Activated T-cell treated with anti-CD3 and anti-CD28 coated beads, Interleukin-2, amount 50 U/mL, for 1 hour (primary cell): ENCODE measurements around the gene ANAPC1.
"Not testable (repeated sequence)": the region's sequence is repeated elsewhere in the genome, so short reads cannot be mapped to it uniquely, and the experiment has no call there.

Source experiments
- DNase-seq: peaks from one replicate; pipeline ENCODE4 v3.0.0-alpha.2; 2020

ANAPC1 gene, protein sequence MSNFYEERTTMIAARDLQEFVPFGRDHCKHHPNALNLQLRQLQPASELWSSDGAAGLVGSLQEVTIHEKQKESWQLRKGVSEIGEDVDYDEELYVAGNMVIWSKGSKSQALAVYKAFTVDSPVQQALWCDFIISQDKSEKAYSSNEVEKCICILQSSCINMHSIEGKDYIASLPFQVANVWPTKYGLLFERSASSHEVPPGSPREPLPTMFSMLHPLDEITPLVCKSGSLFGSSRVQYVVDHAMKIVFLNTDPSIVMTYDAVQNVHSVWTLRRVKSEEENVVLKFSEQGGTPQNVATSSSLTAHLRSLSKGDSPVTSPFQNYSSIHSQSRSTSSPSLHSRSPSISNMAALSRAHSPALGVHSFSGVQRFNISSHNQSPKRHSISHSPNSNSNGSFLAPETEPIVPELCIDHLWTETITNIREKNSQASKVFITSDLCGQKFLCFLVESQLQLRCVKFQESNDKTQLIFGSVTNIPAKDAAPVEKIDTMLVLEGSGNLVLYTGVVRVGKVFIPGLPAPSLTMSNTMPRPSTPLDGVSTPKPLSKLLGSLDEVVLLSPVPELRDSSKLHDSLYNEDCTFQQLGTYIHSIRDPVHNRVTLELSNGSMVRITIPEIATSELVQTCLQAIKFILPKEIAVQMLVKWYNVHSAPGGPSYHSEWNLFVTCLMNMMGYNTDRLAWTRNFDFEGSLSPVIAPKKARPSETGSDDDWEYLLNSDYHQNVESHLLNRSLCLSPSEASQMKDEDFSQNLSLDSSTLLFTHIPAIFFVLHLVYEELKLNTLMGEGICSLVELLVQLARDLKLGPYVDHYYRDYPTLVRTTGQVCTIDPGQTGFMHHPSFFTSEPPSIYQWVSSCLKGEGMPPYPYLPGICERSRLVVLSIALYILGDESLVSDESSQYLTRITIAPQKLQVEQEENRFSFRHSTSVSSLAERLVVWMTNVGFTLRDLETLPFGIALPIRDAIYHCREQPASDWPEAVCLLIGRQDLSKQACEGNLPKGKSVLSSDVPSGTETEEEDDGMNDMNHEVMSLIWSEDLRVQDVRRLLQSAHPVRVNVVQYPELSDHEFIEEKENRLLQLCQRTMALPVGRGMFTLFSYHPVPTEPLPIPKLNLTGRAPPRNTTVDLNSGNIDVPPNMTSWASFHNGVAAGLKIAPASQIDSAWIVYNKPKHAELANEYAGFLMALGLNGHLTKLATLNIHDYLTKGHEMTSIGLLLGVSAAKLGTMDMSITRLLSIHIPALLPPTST (N-terminal part only)

DNA sequence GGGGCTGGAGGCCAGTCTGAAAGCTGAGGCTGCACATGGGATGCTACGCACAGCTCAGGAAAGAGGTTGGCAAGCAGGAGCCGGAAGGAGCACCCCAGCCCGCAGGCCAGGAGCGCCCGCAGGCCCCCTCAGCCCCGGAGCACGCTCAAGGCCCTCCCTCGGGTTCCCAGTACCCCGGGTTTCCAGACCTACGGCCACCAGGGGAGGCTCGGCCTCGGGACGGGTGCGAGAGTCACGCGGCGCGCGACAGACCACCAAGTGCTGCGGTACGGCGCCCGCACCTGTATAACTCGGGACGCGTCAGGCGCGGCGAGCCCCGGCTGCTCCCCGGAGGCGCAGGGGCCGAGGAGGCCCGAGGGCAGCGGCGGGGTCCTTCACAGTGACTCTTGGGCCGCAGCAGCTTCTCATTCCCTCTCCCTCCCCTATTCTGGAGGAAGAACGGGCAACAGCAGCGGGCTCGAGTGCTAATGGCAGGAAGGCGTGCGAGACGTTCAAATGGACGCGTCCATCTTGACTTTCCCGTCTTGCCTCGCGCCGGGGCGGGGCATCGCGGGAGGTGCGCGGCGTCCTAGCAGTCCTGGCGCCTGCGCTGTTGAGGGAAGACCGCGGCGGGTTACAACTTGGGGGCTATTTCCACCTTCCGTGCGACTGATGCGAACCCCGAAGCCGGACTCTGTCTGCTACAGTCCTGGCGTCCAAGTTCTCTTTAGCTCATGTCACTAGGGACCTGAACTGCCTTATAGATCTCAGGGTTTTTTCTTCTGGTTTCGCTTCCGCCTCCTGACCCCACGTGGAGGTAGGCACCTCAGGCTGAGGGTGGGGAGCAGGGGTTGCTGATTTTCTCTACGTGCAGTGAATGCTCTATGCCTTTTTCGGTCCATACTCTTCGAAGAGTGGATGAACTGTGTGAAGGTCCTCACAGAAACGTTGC lies at the start of gene ANAPC1:
Gene ANAPC1, minus strand, starts transcription at position 533 of the 931 bp plus-strand sequence. CDS start 3,368 bp downstream, outside the sequence.
- peak; percentile 84 for DNase-seq

DNA sequence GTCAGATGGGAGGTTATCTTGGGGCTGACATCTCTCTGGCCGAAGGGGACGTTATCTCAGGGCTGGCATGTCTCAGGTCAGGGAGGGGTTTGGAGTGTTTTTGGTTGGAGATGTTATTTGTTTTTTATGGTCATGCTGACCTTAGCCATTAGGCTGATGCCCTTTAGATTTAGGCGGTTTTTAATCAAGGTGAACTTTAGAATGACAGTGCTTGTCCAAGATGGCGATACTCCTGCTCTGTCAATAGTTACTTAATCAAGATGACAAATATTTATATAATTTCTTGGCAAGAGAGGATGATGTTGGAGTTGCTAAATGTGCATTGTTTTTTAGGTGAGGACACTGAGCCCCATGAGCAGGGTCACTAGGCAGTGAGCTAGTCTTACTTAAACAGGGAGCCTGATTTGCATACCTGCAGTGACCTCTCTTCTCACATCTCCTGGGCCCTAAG lies 48.9 kb upstream of the ANAPC1 start:
- no peak for DNase-seq

DNA sequence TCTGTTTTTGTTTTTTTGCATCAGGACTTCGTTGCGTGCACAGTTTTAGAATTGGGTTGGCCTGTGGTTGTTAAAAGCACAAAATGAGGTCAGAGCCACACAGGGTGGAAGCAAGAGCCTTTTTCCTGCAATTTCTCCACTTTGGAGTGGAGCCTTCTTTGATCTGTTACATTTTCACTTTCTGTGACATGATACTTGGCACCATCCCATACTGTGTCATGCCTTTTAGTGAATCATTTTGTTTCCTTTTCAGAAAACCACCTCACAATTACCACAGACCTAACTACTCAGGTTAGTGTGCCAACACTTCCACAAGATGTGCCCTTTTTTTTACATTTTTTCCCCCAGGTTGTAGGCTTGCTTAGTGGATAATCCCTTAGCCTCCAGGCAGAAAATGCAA lies 46.9 kb upstream of the ANAPC1 start:
- DNase-seq, result no peak

DNA sequence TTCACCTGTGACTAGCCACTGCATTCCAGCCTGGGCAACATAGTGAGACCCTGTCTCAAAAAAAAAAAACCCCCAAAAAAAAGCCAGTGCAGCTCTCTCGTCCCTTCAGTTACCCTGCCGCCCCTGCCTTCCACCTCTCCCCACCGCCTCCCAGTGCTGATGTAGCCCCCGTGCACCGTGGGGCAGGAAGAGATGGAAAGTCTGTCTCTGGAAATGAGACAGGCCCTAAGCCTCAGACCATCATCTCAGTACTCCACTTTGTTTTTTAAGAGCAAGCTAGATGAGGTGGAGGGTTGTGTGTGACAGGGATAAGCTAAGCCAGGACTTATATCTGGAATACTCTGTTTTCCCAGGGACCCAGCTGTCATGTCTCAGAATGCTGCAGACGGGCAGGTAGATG lies 46.4 kb upstream of the ANAPC1 start:
- no peak for DNase-seq

DNA sequence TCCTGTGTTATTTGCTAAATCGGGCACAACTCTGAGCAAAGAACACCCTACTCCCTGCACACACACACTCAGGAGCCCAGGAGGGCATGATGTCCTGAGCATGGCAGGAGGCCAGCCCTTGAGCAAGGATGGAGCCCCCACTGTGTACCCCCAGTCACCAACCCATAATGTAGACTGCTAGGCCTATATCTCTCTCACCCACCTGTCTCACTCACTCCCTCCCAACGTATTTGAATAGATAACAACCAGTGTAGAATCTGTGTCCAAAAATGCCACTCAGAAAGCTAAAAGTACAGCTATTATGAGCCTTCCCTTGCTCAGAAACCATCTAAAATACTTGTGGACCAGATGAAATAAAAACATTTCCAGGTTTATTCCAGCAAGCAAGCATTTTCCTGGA lies 43.7 kb upstream of the ANAPC1 start:
- DNase-seq, result no peak

DNA sequence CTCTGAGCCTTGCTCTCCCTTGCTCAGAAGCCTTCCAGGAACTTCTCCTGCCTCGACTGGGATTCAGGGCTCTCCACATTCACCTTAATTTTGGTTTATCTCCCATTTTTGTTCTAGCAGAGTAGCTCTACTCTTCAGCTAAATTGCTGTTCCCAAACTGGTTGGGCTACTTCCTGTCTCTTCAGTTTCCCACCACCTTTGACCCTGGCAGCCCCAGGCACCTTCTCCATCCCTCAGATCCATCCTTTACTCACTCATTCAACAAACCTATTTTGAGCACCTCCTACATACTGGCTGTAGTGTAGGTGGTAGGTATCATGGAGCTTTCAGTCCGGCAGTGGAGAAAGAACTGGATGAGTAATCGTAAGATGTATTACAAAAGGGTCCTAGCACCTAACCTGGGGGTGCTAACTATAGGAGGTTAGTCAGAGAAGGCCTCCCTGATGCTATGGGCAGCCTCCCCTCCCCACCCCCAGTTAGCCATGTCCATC lies 40.7 kb upstream of the ANAPC1 start:
- DNase-seq, result no peak

DNA sequence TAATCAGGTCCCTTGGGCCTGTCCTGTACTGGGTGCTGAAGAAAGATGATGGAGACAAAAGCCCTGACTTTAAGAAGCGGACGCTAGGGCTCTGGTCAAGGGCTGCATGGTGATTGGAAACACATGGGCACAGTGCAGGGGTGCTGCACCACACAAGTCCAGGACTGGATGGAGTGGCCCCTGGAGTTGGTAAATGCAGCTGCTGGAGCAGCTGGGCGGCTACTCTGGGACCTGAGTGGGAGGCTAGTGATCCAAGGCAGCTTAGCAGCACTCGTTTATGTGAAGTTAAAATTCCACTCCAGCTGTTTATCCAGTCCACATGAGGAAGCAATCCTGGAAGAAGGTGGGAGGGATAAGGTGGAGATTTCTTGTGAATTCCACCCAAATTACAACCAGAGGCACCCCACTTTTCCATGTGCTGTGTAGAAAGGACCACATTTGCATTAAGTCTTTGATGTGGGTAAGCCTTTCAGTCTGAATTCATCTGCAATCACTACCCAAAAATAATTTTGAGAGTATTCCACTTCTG lies 39.3 kb upstream of the ANAPC1 start:
- DNase-seq, result no peak

DNA sequence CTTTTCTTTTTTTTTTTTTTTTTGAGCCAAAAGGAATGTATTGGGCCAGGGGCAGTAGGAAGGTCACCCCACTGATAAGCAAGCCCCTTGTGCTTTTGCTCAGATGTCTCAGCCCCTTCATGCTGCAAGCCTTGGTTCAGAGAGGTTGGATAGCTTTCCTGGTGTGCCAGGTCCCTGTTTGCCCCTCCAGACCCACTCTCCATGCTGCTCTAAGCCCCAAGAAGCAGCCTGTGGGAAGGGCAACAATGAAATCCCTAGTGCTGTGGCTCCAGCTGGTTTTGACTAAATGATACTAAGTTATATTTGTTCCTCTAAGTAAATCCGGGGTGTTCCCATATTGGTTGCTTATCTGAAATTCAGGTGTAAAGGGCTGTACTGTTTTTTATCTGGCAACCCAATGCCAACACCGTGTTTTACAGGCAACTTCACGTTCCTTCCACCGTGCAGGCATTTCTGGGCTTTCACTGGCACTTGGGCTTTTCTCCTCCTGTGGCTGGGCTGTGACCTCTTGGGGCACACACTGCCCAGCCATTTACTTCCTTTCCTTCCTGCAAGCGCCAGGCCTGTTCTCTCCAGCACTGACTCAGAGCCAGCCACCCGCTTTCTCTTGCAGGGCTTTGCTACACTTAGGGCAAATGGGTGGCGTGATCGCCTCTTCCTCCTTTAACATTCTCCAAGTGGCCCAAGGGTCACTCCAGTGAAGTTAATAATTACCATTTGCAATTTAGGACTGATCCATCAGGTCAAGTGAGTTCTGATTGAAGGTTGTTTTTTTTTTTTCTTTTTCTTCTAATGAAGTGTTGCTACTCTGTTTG lies 36.0 kb upstream of the ANAPC1 start:
- DNase-seq, result no peak

DNA sequence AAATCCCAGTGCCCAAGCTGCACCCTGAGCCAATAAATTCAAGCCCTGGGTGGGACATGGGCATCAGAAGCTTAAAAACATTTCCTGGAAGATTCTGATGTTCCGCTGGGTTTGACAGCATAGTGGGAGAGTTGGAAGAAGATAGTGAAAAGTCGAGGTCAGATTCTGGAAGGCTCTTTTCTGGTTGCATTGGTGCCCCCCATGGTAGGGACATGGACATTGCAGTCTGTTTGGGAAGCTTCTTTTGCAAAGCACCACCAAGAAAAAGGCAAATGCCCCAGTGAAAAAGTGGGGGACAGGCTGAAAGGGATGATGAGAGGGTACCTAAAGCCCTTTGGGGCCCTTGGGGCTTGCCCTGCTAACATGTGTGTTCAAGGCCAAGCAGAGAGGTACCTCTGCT lies 35.4 kb upstream of the ANAPC1 start:
- no peak for DNase-seq

DNA sequence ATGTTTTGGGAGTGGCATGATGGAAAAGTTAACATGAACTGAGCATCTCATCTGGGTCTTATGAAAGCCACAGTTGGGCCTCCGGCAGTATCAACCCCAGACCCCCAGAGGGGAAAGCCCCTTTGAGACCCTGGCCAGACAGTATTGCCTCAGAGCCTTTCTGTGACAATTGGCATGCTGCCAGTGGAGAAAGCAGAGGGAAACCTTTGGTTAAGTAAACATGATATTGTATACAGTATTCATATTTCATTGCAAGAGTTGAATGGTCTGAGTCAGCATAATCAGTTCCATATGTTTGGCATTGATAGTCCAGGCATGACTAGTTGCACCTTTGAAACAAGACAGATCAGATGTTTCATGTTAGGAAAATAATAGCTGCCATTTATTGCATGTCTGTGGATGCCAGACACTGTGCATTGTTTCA lies 34.4 kb upstream of the ANAPC1 start:
- no peak for DNase-seq

DNA sequence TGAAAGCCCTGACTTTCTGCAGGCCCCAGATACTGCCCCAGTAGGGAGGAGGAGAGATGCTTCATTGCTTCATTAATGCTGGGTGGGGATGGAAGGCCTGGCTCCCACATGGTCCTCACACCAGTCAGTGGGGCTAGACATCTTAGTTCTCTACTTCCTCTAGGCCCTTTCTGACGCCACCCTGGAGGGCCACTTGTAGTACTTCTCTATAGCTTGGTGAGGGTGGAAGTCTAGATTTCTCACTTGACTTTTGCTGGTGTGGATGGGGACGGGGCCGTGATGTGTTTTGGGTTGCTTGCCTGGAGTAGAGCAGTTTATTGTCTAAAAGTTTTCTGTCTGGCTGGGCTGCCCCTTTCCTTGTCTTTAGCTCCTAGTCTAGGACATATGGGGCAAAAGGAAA lies 33.1 kb upstream of the ANAPC1 start:
- DNase-seq, result no peak

DNA sequence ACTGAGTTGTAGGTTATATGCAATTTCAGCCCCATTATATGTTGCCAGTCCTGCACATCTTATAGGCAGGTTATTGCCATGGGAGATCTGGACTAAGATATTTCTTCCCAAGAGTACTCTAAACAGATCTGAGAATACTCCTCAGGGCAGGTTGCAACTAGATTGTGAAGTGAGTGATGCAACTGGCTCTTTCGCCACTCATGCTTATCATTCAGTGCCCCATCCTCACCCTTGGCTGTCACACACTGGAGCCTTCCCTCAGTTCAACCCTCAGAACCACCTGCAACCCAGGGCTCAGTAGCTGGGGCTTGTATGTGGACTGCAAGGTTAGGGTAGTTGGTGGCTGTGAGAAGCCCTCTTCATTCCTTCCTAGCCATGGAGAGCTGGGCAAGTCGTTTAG lies 28.6 kb upstream of the ANAPC1 start:
- DNase-seq, result no peak

DNA sequence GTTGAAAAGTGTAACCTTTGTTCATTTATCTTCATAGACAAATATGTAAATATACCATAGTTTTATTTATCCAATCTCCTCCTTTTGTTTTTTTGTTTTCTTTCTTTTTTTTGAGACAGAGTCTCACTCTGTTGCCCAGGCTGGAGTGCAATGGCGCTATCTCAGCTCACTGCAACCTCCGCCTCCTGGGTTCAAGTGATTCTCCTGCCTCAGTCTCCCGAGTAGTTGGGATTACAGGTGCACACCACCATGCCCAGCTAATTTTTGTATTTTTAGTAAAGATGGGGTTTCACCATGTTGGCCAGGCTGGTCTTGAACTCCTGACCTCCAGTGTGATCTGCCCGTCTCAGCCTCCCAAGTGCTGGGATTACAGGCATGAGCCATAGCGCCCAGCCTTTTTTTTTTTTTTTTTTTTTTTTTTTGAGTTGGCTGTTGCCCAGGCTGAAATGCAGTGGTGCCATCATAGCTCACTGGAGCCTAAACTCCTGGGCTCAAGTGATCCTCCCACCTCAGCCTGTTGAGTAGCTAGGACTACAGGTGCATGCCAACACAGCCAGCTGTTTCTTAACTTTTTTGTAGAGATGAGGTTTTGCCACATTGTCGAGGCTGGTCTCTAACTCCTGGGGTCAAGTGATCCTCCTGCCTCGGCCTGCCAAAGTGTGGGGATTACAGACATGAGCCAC lies 27.4 kb upstream of the ANAPC1 start:
- DNase-seq, result not testable (repeated sequence)

DNA sequence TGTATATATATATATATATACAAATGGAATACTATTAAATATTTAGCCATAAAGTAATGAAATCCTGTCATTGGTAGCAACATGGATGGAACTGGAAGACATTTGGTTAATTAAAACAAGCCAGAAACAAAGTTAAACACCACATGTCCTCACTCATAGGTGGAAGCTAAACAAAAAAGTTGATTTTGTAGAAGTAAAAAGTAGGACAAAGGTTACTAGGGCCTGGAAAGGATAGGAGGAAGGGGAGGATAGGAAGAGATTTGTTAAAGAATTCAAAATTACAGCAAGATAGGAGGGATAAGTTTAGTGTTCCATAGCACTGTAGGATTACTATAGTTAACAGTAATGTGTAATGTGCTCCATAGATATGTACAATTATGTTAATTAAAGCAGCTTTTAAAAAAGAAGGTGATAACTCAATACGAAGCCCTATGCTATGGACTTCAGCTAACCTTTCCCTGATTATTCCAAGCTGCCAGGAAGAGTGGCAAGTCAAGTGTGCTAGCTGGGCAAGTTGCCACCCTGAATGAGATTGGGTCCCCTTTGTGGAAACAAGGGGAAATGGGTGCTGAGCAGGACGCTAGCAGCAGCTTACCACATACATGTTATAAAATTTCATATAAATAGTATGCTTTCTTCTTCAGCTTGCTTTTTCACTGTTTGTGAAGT lies 26.8 kb upstream of the ANAPC1 start:
- DNase-seq, result no peak

DNA sequence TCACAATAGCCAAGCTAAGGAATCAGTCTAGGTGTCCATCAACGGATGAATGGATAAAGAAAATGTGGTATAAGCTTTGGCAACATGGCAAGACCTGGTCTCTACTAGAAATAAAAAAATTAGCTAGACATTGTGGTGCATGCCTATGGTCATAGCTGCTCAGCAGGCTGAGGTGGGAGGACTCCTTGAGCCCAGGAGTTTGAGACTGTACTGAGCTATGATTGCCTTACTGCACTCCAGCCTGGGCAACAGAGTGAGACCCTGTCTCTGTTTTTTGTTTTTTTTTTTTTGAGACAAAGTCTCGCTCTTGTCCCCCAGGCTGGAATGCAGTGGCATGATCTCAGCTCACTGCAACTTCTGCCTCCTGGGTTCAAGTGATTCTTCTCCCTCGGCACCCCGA lies 26.0 kb upstream of the ANAPC1 start:
- DNase-seq, result not testable (repeated sequence)

DNA sequence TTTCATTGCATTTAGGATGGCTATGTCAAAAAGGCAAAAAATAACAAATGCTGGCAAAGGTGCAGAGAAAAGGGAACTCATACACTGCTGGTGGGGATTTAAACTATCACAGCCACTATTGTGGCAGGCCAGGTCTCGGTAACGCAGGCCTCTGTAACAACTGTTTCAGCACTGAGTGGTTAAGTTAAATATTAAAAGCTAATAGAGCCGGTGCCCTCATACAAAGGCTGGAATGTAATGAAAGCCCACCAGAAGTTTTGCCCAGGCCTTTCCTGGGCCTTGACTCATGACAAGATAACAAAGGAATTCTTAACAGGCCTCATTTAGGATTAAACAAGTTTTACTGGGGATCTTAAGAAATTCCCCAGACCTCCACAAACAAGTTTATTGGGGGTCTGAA lies 25.1 kb upstream of the ANAPC1 start:
- no peak for DNase-seq

DNA sequence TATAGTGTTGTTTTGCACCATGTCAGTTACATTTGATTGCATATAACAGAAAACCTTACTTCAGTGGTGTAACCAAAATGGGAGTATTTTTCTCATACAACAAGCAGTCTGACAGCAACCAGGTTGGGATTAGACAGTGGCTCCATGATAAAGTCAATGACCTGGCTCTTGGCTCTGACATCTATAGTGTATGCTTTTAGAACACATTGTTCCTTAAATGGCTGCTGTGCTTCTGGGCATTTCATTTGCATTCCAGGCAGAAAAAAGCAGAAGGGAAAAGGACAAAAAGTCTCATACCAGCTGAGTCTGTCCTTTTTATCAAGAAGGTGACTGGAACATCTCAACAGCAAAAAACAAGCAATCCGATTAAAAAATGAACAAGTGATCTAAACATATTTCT lies 24.6 kb upstream of the ANAPC1 start:
- DNase-seq, result no peak

DNA sequence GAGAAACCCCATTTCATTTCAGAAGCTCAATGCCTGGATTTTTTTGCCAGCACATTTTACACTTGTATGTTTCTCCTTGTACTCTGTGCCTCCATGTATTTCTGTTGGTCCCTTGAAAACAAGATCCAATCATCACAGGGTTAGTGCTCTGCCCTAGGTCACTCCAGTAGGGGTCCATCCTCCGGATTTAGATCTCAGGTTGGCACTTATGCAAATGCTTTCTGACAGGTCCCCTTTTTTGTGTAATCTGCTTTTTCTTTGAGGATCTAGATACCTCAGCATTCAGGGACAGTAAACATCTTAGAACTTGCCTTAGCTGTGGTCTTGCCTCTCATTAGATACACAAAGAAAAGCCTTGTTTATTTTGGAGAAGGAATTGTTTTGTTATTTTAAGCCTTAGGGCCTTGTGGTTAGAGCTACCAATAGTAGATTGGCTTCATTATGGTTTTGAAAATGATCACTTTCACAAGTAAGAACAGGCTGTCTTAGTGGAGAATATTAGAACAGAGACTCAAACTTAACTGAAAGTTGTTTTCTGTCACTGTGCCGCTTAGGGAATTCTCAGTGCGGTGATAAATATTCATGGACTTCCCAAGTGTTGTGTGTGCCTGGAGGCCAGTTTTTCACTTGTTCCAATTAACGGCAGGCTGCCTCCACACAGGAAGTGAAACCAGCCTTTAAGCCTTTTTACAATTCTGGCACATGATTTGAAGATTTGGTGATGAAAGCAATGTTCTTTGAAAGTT lies 22.2 kb upstream of the ANAPC1 start:
- no peak for DNase-seq

DNA sequence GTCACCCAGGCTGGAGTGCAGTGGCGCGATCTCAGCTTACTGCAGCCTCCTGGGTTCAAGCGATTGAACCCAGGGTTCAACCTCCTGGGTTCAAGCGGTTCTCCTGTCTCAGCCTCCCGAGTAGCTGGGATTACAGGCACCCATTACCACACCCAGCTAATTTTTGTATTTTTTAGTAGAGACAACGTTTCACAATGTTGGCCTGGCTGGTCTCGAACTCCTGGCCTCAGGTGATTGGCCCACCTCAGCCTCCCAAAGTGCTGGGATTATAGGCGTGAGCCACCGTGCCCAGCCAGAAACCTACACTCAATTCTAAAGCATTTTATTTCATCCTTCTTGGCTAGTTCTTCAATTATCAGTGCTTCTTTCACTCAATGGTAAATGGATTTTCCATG lies 21.5 kb upstream of the ANAPC1 start:
- not testable (repeated sequence) for DNase-seq
